GM10847 (cell line): ENCODE results near the gene GDF3.

Experiments used
- POLR2A ChIP-seq: IDR thresholded peaks from 2 replicates; pipeline ENCODE4 v1.6.1; 2011; ENCODE audit not compliant: insufficient read length; ENCODE audit errors: extremely low read depth

GDF3 gene

DNA sequence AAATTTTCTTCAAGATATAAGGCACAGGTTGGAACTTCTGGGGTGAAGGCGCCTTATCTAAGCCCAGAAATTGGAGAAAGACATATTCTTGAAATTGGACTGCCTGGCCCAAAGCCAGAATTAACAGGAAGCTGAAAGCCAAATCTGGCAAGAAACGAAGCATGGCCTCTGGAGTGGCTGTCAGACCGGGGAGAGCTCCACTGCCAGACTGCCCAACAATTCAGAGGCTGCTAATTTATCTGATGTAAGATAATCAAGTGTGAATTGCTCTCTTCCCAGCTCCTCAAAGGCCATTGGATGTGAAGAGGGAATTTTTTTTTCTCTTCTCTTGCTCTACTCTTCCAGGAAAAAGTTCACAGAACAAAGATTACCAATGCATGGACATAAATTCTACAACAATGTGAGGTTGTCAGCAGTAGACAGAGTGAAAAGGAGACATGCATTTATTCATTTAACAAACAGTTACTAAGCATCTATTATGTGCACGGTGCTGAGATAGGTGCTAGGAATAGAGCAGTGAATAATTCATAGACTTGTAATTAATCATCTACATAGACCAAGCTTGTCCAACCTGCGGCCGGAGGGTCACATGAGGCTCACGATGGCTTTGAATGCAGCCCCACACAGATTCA lies at the start of gene GDF3:
Gene GDF3 (minus strand): TSS at position 210 of the 632 bp plus-strand sequence. CDS start 47 bp downstream, at position 163.
- no peak for TF ChIP-seq POLR2A

DNA sequence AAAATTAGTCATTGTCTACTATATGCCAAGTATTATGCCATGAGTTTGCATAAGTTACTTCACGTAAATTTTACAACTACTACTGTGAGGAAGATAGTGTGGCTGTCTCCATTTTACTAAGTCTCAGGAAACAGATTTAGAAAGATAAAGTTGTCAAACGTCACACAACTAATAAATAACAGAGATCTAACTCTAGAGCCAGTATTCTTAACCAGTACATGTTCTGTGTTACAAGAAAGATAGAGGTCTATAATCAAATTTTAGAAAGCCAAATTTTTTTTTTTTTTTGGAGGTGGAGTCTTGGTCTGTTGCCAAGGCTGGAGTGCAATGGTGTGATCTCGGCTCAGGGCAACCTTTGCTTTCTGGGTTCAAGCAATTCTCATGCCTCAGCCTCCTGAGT lies 37.4 kb upstream of the GDF3 start:
- TF ChIP-seq POLR2A, result no peak

DNA sequence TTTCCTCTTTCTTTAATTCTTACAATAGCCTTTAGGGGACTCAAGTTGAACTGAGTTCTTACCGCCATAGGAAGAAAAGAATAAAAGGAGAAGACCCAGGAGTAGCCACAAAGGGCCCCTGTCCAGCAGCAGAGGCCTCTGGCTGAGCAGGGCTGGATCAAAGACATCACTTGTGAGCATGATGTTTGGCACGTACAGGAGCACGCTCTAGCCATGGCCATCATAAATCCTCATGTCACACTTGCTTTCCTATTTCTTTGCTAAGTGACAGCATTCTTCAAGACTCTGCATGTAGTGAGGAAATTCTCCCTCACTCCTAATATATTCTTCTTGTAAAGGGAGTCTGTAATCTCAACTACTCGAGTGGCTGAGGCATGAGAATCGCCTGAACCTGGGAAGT lies 35.9 kb upstream of the GDF3 start:
- TF ChIP-seq POLR2A, result no peak

DNA sequence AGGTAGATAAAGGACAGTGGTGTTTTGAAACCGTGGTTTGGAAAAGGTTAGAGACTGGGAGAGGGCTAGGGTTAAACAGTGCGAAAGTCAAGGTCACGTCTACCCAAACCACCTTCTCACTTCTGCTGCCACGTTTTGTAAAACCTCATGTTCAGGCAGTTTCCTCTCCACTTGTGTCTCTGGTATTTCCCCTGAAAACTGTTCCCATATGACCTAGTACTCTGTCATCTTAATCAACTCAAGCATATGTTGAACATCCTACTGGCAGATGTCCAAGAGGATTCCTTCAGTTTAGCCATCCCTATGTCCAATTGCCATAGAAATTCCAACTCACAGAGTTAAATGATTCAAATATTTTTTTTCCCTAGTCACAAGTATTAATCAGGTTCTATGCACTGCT lies 34.2 kb upstream of the GDF3 start:
- TF ChIP-seq POLR2A, result no peak

DNA sequence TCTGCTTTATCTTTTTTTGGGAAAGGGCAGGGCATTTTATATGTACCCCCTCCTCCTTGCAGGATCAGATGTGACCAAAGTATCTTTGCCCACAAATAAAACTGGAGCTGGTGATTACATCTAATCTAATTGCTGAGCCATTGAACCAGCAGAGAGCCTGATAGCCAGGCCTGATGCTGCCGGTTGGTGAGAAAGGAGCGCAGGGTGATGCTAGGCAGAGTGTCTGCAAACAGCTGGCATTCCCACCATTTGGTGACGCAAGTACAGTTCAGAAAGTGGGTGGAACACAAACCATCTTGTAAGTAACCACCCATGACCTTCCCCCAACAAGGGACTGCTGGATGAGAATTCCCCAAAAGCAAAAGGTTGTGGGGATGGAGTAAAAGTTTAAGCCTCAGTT lies 28.4 kb upstream of the GDF3 start:
- no peak for TF ChIP-seq POLR2A

DNA sequence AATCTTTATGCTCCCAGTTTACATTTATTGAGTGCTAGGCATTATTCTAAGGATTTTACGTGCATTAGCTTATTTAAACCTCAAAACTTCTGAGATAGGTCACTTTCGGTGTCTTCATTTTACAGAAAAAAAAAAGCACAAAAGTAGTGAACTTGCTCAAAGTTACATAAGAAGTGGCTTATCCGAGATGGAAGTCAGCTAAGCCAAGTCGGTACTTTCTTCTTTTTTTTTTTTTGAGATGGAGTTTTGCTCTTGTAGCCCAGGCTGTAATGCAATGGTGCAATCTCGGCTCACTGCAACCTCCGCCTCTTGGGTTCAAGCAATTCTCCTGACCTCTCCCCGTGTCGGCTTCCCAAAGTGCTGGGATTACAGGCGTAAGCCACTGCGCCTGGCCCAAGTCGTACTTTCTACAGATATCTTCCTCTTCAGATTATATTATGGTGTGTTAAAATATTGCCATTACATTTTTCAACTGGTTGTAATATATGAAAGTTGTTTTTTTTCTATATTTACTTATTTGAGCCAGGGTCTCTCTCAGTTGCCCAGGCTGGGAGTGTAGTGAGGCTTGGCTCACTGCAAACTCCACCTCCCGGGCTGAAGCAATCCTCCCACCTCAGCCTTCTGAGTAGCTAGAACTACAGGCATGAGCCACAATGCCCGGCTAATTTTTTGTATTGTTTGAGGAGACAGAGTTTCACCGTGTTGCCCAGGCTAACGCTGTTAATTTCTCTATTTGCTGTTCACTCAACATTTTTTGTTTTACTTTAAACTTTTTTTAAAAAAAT lies 24.6 kb upstream of the GDF3 start:
- no peak for TF ChIP-seq POLR2A

DNA sequence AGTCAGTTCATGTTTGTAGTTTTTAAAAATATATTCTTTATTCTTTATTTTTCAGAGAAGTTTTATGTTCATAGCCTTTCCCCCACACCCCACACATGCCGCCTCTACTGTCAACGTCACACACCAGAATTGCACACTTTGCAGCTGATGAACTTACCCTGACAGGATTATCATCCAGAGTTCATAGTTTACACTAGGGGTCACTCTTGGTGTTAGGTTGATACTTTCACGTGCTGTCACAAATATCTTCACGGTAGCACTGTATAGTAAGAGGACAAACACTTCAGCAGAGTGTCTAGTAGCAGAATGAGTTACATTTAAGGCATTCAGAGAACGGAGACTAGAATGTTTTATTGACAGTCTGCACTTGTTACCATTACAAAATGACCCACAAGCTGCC lies 20.8 kb upstream of the GDF3 start:
- TF ChIP-seq POLR2A, result no peak

DNA sequence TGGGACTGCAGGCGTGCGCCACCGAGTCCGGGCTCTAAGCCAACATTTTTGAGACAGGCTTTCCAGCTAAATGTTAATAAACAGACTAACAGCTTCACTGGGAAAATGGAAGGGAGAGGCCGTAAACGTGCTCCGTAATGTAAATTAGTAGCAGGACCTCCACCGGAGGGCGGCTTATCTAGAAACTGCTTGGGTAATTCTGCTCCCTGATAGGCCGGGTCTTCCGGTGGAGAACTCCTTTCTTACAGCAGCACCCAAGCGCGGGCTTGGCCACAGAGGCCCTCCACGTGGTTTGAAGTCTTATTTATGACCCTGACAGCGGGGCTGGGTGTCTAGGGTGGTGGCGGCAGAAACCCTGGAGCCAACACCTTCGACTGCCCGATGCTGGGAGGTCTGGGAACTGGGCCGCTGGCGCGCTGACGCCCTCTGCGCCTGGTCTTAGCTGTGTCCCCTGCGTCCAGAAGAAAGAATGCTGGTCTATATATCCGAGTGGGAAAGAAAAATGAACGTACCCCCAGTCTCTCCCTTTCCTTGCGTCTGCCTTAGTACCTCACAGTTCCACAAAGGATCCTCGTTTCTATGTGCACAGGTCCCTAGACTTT lies 17.4 kb upstream of the GDF3 start:
- TF ChIP-seq POLR2A, result no peak

DNA sequence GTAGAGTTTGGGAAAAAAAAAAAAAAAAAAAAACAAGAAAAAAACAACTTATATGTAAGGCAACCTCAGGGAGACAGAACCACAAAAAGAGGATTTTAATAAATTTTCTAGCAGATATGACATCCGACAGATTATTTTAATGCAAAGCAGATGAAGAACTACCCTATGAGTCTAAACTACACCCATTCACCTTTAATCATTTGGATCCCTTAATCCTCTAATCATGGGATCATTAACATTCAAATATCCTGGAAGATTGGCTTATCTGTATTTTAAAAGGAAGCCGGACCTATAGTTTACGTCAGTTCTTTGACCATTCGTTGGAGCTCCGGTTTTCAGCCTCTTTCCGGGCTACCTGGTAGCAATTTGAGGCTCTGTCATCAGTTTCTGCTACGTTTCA lies 15.6 kb upstream of the GDF3 start, which contains the start of gene DPPA3:
Gene DPPA3 (plus strand): TSS at position 301 of the 400 bp plus-strand sequence. CDS start 138 bp downstream, outside the sequence.
- no peak for TF ChIP-seq POLR2A

DNA sequence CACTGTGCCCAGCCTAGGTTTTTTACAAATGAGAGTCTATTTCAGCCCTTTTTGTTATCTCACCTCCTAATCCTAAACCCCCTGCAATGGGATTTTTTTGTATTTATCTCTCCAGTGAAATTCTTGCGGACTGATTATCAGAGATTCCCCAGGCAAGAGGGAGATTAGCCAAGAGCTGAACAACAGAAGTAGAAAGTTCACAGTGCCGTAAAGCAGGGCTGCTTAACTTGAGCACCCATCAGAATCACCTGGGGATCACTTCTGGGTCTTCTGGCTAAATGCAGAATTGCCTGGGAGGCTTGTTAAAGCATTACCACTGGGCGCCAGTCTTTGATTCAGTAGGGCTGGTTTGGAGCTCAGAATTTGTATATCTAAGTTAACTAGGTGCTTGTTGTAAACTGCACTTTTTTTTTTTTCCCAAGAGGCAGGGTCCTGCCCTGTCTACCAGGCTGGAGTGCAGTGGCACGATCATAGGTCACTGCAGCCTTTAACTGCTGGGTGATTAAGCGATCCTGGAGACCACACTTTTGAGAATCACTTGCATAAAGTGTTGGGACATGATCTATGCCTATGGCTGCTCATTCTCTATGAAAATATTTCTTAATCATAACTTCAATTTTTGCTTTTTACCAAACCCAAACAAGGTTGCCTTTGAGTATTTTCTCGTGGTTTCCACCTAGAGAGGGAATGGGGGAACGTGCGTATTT lies 14.5 kb upstream of the GDF3 start:
- TF ChIP-seq POLR2A, result no peak

DNA sequence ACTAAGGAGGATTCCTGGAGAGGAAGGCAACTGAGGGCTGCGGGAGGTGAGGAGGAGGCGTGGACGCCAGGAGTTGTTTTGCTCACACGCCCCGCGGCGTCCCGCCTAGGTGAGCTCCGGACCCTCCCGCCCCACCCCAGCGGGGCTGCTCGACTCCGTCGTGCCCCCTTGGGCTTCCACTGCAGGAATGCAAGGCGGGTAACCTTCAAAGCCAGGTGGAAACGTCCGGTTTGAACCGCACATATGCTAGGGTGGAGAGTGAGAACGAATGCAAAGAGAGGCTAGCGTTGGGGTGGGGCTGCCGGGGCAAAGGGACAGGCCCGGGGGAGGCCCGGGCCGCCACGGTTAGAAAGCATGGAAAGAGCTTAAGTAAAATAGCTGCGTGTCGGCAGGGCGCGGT lies 10.3 kb upstream of the GDF3 start:
- TF ChIP-seq POLR2A, result no peak

DNA sequence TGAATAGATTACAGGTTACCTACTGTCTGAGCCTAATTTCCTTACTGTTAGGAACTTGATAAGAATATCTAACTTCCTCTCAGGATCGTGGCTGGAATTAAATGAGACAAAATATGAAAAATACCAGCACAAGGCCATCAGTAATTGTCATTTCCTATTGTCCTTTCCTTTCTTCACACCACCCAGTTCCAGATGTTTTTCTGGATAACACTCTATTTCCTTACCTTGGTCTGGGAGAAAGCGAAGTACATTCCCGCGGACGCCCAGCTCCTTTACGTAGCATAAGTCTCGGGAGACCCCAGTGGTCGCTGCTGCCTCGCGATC lies 376 bp downstream of the GDF3 start:
- TF ChIP-seq POLR2A, result no peak

DNA sequence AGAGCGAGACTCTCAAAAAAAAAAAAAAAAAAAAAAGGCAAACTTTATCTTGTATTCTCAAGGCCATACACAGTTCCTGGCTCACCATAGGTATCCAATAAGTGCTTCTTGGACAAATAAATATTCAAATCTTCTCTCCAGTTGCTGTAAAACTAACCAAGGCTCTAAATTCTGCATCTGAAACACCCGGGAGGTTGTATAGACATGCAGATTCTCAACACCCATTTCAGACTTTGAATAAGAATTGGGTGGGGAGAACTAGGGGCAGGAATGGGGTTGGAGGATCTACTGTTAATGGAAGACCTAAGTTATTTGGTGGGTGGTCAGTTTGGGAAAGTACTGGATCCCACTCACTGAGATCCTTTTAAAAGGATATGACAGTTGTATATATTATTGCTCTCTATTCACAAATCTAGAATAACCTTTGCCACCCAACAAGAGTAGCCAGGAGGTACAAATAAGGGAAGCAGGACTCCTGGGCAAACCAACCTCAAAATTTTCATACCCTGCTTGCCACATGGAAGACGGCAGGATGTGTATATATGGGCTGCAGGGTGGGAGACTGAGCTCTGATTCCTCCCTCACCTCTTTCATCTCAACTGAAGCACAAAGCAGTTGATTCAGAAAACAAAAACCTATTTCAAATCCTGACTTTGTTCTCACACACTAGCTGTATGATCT lies 879 bp downstream of the GDF3 start:
- no peak for TF ChIP-seq POLR2A

DNA sequence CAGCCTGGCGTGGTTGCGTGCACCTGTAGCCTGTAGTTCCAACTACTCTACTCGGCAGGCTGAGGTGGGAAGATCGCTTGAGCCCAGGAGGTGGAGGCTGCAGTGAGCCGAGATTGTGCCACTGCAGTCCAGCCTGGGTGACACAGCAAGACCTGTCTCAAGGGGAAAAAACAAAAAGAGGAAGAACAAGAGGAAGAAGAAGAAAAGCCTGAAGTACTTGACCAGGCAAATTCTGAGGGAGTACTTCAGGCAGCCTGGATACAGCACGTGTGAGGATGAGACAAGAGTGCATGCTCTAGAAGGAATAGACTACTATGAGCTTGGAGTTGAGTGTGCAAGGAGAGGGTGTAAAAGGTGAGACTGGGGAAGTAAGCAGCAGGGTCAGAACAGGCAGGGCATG lies 1.8 kb downstream of the GDF3 start:
- no peak for TF ChIP-seq POLR2A

DNA sequence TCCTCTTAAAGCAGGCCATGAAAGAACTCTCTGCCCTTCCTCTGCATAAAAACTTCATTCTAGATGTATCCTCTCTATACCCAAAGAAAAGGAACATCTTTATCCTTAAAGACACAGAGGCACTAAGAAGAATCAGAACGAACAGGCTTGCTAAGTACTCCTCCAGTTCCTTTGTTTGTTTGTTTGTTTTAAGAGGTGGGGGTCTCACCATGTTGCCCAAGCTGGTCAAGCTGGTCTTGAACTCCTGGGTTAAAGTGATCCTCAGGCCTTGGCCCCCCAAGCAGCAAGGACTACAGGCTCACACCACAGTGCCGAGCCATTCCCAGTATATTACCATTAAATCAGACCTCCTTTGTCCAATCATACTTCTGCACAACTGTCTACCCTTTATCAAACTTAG lies 14.0 kb downstream of the GDF3 start:
- TF ChIP-seq POLR2A, result no peak
